Astrocyte of the cerebellum (primary cell): Measurements from ENCODE around the gene FNIP2.
A peak's percentile ranks its signal among the peaks of the same experiment; 100 is the strongest.

Experiments used
- DNase-seq: peaks from one replicate; pipeline ENCODE4 v3.0.0-alpha.2; 2011; ENCODE audit warnings: low read depth
- H3K4me3 ChIP-seq: 2 replicates; pipeline ENCODE4 v1.5.1; 2011; ENCODE audit warnings: mild to moderate bottlenecking, low read depth, low read length, moderate library complexity
- CTCF ChIP-seq: IDR thresholded peaks from 2 replicates; pipeline ENCODE4 v1.5.1; 2012; ENCODE audit warnings: low read length, low read depth, moderate library complexity, mild to moderate bottlenecking; ENCODE audit errors: missing control alignments
- in situ Hi-C: cut with HindIII; loops from 2 replicates; pipeline ENCODE4 v1.10.0; 2017; ENCODE audit warnings: low sequenced_read_pairs

FNIP2 gene

DNA sequence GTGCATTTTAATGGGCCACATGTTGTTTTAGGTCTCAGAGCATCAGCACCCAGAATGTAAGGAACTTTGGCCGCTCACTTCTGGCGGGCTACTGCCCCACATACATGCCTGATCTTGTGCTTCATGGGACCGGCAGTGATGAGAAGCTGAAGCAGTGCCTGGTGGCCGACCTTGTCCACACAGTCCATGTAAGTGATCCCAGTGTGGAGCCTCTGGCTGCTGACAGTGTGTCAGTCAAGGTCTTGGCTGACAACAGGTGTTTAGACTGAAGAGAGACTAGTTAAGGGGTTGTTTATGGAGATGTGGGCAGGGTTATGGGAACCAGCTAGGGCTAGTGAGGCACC, 101.4 kb downstream of the FNIP2 start:
- no peak for DNase-seq
- no peak overlapping the region for H3K4me3 ChIP-seq
- TF ChIP-seq CTCF: no peak
- in situ Hi-C loops: loop anchor here (25.0 kb wide), 1 partner anchor 317 kb away; no protein-coding TSS in a partner anchor

- TF ChIP-seq CTCF: no peak
- in situ Hi-C loops: loop anchor here (25.0 kb wide), 1 partner anchor 317 kb away; no protein-coding TSS in a partner anchor
- DNase-seq: no peak
- H3K4me3 ChIP-seq: no peak overlapping the region
Measured at GRCh38 chr4:158870626-158871334, 102.0 kb downstream of the FNIP2 start.

GRCh38 chr4:158871335-158871724, 102.5 kb downstream of the FNIP2 start:
- DNase-seq: no peak
- TF ChIP-seq CTCF: no peak
- in situ Hi-C loops: loop anchor here (25.0 kb wide), 1 partner anchor 316 kb away; no protein-coding TSS in a partner anchor
- no peak overlapping the region for H3K4me3 ChIP-seq

- peak; percentile 28 for DNase-seq
- in situ Hi-C loops: loop anchor here (25.0 kb wide), 1 partner anchor 313 kb away; no protein-coding TSS in a partner anchor
- no peak for TF ChIP-seq CTCF
- H3K4me3 ChIP-seq: no peak overlapping the region
Measured at GRCh38 chr4:158873795-158874401, 105.1 kb downstream of the FNIP2 start.

GRCh38 chr4:158875026-158875425, 106.2 kb downstream of the FNIP2 start:
- TF ChIP-seq CTCF: no peak
- no peak overlapping the region for H3K4me3 ChIP-seq
- DNase-seq: no peak
- in situ Hi-C loops: no loop called here

DNA sequence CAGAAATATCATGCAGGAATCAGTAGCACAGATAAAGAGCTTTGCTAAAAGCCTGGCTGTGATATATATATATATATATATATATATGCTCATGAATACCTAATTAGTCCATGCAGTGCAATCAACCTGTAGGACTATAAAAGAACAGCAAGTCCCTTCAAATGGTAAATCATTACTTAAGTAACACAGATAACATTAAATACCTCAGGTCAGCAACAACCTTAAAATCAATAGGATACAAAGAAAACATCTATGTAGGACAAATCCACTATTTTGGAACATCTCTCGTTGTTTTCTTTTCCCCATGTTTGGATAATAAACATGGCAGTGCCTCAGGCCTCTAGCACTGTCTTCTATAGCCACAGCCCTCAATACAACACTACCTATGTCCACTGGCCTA, 106.6 kb downstream of the FNIP2 start:
- in situ Hi-C loops: no loop called here
- no peak for TF ChIP-seq CTCF
- no peak overlapping the region for H3K4me3 ChIP-seq
- no peak for DNase-seq
